Duodenal mucosa (tissue), 2 donors: ENCODE data around the gene ADAMTS12.

ENCODE experiments used
- H3K27ac ChIP-seq: one replicate; pipeline ENCODE4 v1.7.0; 2013; ENCODE audit warnings: low read depth, low read length
- H3K27me3 ChIP-seq, 2 donors: one replicate each; pipeline ENCODE4 v1.7.0; 2013; ENCODE audit warnings: low read length in 2 of 2, control low read depth in 1 of 2; ENCODE audit not compliant: insufficient read depth in 2 of 2, control insufficient read depth in 1 of 2
- H3K36me3 ChIP-seq, 2 donors: one replicate each; pipeline ENCODE4 v1.7.0; 2013; ENCODE audit warnings: low read length in 2 of 2, control low read depth in 1 of 2; ENCODE audit not compliant: insufficient read depth in 2 of 2, control insufficient read depth in 1 of 2
- H3K4me1 ChIP-seq, 2 donors: one replicate each; pipeline ENCODE4 v1.7.0; 2013; ENCODE audit warnings: low read length in 2 of 2, control low read depth in 1 of 2; ENCODE audit not compliant: insufficient read depth in 2 of 2, control insufficient read depth in 1 of 2
- H3K4me3 ChIP-seq, 2 donors: one replicate each; pipeline ENCODE4 v1.7.0; 2013; ENCODE audit warnings: low read length in 2 of 2, low read depth in 1 of 2
- H3K9ac ChIP-seq, 2 donors: one replicate each; pipeline ENCODE4 v1.7.0; 2013; ENCODE audit warnings: low read length in 2 of 2, low read depth in 1 of 2
- H3K9me3 ChIP-seq, 2 donors: one replicate each; pipeline ENCODE4 v1.7.0; 2013; ENCODE audit warnings: low read length in 2 of 2, control low read depth in 1 of 2; ENCODE audit not compliant: control insufficient read depth in 1 of 2

Gene ADAMTS12

DNA sequence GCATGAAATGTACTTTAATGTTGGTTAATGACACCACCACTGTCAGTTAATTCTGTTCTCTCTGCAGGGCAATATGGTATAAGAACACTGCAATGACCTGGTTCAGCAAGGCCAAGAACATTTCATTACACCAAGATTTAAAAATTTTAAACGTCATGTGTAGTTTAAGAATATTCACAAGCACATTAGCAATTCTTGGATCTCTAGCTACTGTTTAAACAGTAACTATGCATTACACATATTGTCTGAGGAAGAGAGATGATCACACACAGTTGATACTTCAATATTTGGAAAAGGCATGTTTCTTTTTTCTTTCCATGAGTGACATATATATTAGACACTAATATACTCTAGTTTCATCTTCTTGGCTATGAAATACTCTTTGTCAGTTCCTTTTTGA is 143.0 kb downstream of the ADAMTS12 start:
- H3K27me3 ChIP-seq, result no peaks in the 10 kb centered on the region
- H3K9me3 ChIP-seq, result no peaks in the 10 kb centered on the region
- H3K27ac ChIP-seq, result no peak overlapping the region
- H3K4me3 ChIP-seq, result no peak overlapping the region
- H3K9ac ChIP-seq, result no peak overlapping the region
- H3K36me3 ChIP-seq, result no peaks in the 10 kb centered on the region
- no peaks in the 10 kb centered on the region for H3K4me1 ChIP-seq

DNA sequence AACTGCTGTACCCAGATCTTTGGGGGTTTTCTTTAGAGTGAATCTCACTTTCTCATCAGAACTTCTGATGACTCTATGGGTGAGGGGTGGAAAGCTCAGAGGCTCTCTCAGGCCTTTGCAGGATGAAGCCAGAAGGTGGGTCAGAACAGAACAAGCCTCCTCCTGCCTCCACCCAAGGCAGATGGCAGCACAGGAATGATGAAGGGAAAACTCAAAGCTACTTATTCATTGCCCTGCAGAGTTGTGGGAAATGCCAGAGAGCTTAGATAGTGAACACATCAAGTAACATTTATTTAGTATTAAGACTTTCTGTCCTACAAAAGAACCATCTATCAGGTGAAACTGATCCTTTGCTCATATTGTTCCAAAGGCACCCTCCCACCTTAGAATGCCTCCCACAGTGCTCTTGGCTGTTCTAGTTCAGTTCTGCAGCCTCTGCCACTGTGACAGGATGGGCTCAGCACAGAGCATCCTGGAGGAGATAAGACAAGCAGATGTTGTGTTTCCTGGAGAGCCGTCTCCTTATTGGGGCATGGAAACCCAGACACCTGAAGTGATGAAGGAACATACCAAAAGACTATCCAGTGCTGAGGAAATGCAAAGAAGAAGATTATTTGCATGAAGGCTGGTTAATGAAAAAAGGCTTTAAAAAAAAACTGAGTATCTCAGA is 146.6 kb downstream of the ADAMTS12 start:
- no peaks in the 10 kb centered on the region for H3K36me3 ChIP-seq
- no peak overlapping the region for H3K4me3 ChIP-seq
- no peaks in the 10 kb centered on the region for H3K27me3 ChIP-seq
- H3K9me3 ChIP-seq, result no peaks in the 10 kb centered on the region
- H3K4me1 ChIP-seq, result no peaks in the 10 kb centered on the region
- no peak overlapping the region for H3K9ac ChIP-seq
- no peak overlapping the region for H3K27ac ChIP-seq

DNA sequence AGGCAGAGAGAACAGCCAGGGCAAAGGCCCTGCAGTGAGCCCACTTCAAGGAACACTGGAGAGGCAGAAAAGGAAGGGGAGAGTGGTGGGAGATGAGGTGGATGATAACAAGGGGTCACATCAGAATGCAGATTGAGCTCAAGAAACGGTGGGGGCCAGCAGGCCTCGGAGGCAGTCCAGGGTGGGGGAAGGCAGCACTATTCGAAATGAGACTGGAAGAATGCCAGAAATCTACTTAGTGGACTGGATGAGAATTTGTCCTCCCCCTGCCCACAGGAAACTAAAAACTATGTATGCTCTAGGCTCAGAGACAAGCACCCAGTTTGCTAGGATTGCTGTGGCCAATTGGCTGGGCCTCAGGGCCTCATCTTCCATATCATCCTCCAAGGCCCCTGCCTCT is 148.7 kb downstream of the ADAMTS12 start:
- H3K4me3 ChIP-seq, result no peak overlapping the region
- no peaks in the 10 kb centered on the region for H3K27me3 ChIP-seq
- H3K9ac ChIP-seq, result no peak overlapping the region
- no peaks in the 10 kb centered on the region for H3K36me3 ChIP-seq
- H3K9me3 ChIP-seq, result no peaks in the 10 kb centered on the region
- no peak overlapping the region for H3K27ac ChIP-seq
- no peaks in the 10 kb centered on the region for H3K4me1 ChIP-seq

DNA sequence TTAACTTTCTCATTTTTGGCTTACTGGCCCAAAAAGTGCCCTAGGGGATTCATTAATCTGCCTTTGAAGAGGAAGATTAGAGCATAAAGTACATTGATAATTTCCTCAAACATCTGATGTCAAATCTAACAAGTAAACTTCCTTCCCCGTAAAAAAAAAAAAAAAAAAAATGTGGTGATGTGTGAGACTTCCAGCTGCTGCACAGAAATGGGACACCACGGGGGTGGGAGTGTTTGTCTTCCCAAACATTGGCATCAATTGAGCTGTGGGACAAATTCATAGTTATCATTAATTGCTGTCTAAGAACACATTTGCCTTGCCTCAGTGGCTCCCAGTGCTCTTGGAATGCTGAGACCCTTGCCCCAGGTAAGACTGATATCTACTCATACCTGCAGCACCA is 149.6 kb downstream of the ADAMTS12 start:
- H3K4me3 ChIP-seq, result no peak overlapping the region
- no peaks in the 10 kb centered on the region for H3K36me3 ChIP-seq
- no peaks in the 10 kb centered on the region for H3K27me3 ChIP-seq
- no peak overlapping the region for H3K9ac ChIP-seq
- no peaks in the 10 kb centered on the region for H3K4me1 ChIP-seq
- no peak overlapping the region for H3K27ac ChIP-seq
- no peaks in the 10 kb centered on the region for H3K9me3 ChIP-seq

DNA sequence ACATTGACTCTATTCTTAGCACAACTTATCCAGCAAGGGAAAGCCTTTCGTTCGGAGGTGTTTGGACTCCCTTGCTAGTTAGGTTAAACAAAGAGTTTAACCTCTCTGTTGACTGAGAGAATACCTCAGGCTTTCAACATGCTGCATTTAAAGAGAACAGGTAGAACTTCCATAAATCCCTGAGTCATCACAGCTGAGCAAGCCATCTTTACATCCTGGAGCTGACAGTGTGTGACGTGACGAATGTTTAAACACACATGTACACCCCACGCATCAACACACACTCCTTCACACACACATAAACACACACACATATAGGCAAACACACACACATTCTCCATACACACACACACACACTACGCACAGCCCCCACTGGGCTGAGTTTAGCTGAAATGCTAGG is 152.8 kb downstream of the ADAMTS12 start:
- Histone ChIP-seq H3K4me3 (no peak overlapping the region), H3K9me3 (no peaks in the 10 kb centered on the region), H3K4me1 (peaks cover 0 to 4% of the 10 kb centered on the region in 2 donors), H3K27me3 (no peaks in the 10 kb centered on the region), H3K36me3 (no peaks in the 10 kb centered on the region), H3K27ac (no peak overlapping the region), H3K9ac (no peak overlapping the region)

DNA sequence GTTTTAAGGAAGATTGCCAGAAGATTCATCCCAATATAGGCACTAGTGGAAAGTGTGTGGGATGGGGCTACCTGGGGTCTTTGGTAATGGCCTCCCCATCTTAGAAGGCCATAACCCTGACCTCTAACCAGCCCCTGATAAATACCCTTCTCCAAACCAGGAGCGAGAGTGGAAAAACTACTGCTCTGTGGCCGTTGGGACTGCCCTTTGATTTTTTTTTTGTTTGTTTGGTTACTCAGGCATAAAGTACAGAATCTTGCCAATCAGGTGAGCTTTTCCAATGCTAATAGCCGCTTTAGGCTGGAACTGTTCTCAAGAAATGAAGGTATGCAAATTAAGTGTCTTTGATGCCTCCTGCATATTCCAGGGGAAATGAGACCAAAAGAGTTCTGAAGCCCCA is 153.7 kb downstream of the ADAMTS12 start:
- Histone ChIP-seq H3K9ac (no peak overlapping the region), H3K27me3 (no peaks in the 10 kb centered on the region), H3K4me1 (peaks cover 0 to 4% of the 10 kb centered on the region in 2 donors), H3K9me3 (no peaks in the 10 kb centered on the region), H3K36me3 (no peaks in the 10 kb centered on the region), H3K4me3 (no peak overlapping the region), H3K27ac (no peak overlapping the region)

DNA sequence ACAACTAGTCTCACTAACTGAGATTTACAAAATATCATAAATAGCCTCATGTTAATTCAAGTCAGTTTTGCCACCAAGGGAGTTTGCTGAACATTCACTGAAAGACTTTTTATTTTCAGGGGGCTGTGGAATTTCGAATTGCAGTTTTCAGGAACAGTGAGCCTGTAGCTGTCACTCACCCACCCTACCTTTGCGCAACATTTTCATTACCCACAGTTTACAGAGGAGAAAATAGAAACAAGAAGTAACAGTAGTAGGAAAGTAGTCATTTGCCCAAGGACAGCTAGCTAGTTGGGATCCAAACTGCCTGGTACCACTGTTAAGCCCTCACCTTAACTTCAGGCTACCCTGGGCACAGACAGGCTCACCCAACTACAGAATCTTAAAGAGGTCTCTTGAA is 154.1 kb downstream of the ADAMTS12 start:
- Histone ChIP-seq H3K27me3 (no peaks in the 10 kb centered on the region), H3K36me3 (no peaks in the 10 kb centered on the region), H3K4me3 (no peak overlapping the region), H3K27ac (no peak overlapping the region), H3K4me1 (peaks cover 0 to 4% of the 10 kb centered on the region in 2 donors), H3K9ac (no peak overlapping the region), H3K9me3 (no peaks in the 10 kb centered on the region)

DNA sequence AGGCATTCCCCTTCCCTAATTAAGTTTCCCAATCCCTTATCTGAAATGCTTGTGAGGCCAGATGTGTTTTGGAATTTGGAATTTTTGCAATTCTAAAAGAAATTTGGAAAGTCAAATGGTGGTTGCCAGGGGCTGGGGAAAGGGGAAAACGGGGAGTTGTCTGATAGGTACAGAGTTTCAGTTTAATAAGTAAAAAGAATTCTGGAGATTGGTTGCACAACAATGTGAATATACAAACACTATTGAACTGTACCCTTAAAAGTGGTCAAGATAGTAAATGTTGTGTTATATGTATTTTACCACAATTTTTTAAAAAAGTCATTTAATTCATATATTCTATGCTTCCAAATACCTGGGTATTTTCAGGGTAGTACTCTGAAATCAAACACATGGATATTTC is 154.5 kb downstream of the ADAMTS12 start:
- Histone ChIP-seq H3K9me3 (no peaks in the 10 kb centered on the region), H3K4me3 (no peak overlapping the region), H3K36me3 (no peaks in the 10 kb centered on the region), H3K27ac (no peak overlapping the region), H3K4me1 (peaks cover 0 to 4% of the 10 kb centered on the region in 2 donors), H3K27me3 (no peaks in the 10 kb centered on the region), H3K9ac (no peak overlapping the region)

DNA sequence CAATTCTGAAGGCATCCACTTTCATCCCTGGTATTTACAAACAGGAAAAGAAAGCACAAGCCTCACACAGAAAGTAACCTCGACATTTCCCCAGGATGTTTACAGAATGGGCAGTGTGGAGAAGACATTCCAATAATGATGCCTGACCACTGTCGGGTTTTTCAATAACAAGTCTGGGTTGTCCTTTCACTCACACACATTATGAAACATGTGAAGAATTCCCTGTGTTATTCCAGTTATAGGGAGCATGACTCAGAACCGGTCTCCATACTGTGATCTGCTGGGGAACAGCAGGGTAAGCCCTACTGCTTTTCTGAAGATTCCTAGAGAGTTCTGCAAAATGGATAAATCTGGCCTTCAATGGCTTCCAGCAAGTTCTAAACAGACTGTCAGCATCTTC is 155.3 kb downstream of the ADAMTS12 start:
- H3K9me3 ChIP-seq, result no peaks in the 10 kb centered on the region
- H3K27ac ChIP-seq, result no peak overlapping the region
- H3K4me1 ChIP-seq, result peaks cover 0 to 4% of the 10 kb centered on the region in 2 donors
- no peak overlapping the region for H3K9ac ChIP-seq
- H3K36me3 ChIP-seq, result no peaks in the 10 kb centered on the region
- H3K4me3 ChIP-seq, result no peak overlapping the region
- no peaks in the 10 kb centered on the region for H3K27me3 ChIP-seq

DNA sequence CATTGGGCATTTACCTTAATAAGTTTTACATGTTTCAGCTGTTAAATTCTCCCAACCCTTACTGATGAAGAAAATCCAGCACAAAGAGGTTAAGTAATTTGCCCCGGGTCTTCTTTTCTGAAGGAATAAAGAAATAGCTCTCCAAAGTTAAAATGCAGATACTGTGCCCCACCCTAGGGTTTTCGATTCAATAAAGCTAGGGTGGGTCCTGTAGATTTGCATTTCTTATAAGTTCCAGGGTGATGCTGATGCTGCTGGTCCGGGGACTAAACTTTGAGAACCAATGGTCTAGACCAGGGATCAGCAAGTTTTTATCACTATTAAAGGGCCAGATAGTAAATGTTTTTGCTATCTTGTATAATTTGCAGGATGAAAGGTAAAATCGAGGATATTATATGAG is 156.7 kb downstream of the ADAMTS12 start:
- Histone ChIP-seq H3K4me3 (no peak overlapping the region), H3K36me3 (no peaks in the 10 kb centered on the region)

DNA sequence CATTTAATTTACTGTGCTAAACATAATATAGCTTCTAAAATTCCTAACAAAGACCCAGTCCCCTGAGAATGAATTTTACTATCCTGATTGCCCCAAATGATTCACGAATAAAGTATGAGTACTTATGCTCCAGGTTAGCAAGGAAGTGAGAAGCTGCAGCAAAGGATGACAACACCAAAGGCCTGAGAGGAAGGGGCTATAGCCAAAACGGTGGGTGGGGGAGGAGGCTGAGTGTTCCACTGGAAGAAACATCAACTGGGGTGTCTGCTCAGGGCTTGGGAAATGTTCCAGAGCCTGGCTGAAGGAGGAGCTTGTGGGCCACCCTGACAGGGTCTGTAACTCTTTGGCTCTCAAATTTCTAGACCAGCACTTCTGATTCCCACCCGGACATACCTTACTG is 157.3 kb downstream of the ADAMTS12 start:
- H3K9ac ChIP-seq, result no peak overlapping the region
- H3K4me3 ChIP-seq, result no peak overlapping the region
- H3K4me1 ChIP-seq, result peaks cover 0 to 4% of the 10 kb centered on the region in 2 donors
- H3K9me3 ChIP-seq, result no peaks in the 10 kb centered on the region
- no peak overlapping the region for H3K27ac ChIP-seq
- H3K27me3 ChIP-seq, result no peaks in the 10 kb centered on the region
- no peaks in the 10 kb centered on the region for H3K36me3 ChIP-seq

More for the DNA sequence above, 156.7 kb downstream of the ADAMTS12 start:
- peaks cover 0 to 4% of the 10 kb centered on the region in 2 donors for H3K4me1 ChIP-seq
- H3K27ac ChIP-seq, result no peak overlapping the region
- H3K27me3 ChIP-seq, result no peaks in the 10 kb centered on the region
- H3K9ac ChIP-seq, result no peak overlapping the region
- no peaks in the 10 kb centered on the region for H3K9me3 ChIP-seq
